MM.1S (cell line): ENCODE measurements around the gene KCNJ18.
"Not testable (repeated sequence)": the region's sequence is repeated elsewhere in the genome, so short reads cannot be mapped to it uniquely, and the experiment has no call there.

Experiments
- CTCF ChIP-seq: fragments of 300-600 bp; sonication (generic); IDR thresholded peaks from 2 replicates; pipeline ENCODE4 v1.5.1; 2016; ENCODE audit warnings: antibody characterized with exemption, low read length, mixed read lengths
- EZH2 ChIP-seq: fragments of 300-600 bp; sonication (generic); optimal IDR thresholded peaks from 2 replicates; pipeline ENCODE3; 2017; ENCODE audit warnings: low read depth, mild to moderate bottlenecking, antibody characterized with exemption, low read length, mixed read lengths
- EZH2phosphoT487 ChIP-seq: fragments of 300-600 bp; sonication (generic); IDR thresholded peaks from 2 replicates; pipeline ENCODE4 v1.6.1; 2018; ENCODE audit warnings: antibody characterized with exemption, low read length

DNA sequence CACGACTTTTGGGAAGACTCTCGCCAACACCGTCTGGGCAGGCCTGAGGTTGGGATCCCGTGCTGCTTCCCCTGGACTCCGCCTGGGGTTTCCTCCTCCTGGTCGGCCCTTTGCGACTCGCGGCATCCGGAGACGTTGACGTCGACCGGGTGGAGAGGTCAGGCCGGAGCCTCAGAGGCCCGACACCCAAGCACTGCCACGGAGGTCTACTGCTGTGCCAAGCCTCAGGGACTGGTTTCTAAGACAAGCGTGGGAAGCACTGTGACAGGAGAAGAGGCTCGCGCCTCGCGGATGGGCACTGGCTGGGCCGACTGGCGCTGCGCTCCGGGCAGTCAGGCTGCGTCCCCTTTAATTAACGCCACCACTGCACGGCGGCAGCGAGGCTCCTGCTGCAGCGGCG, 7.9 kb upstream of the KCNJ18 start:
- not testable (repeated sequence) for TF ChIP-seq CTCF, EZH2phosphoT487, EZH2
